GM23248 (cell line): ENCODE measurements around the gene RALBP1. TPM values are rescaled to one million over a fixed set of nuclear protein-coding genes. Genes with fewer than 3 reads are reported as not detected.

Experiments used
- DNase-seq: peaks from one replicate; pipeline ENCODE4 v3.0.0-alpha.2; 2015
- H2AFZ ChIP-seq: fragments of 200-600 bp; sonication (generic); 2 replicates; pipeline ENCODE4 v1.6.1; 2016; ENCODE audit warnings: antibody characterized with exemption
- H3F3A ChIP-seq: fragments of 200-600 bp; sonication (generic); 2 replicates; pipeline ENCODE4 v1.6.1; 2016; ENCODE audit warnings: mild to moderate bottlenecking, antibody characterized with exemption, mixed run types; ENCODE audit not compliant: insufficient read depth
- H3K27ac ChIP-seq: fragments of 200-600 bp; sonication (generic); 2 replicates; pipeline ENCODE4 v1.5.1; 2016; ENCODE audit warnings: mild to moderate bottlenecking
- H3K27me3 ChIP-seq: fragments of 200-600 bp; sonication (generic); replicated peaks from 2 replicates; pipeline ENCODE4 v1.6.1; 2016; ENCODE audit warnings: mild to moderate bottlenecking; ENCODE audit not compliant: insufficient read depth
- H3K36me3 ChIP-seq: fragments of 200-600 bp; sonication (generic); 2 replicates; pipeline ENCODE4 v1.6.1; 2016; ENCODE audit warnings: low read depth, mild to moderate bottlenecking
- H3K4me1 ChIP-seq: fragments of 200-600 bp; sonication (generic); 2 replicates; pipeline ENCODE4 v1.6.1; 2016; ENCODE audit warnings: mild to moderate bottlenecking; ENCODE audit not compliant: insufficient read depth
- H3K4me2 ChIP-seq: fragments of 200-600 bp; sonication (generic); one replicate; pipeline ENCODE4 v1.6.1; 2016; ENCODE audit warnings: mild to moderate bottlenecking; ENCODE audit not compliant: unreplicated experiment
- H3K4me3 ChIP-seq: fragments of 200-600 bp; sonication (generic); 2 replicates; pipeline ENCODE4 v1.5.1; 2016; ENCODE audit warnings: mild to moderate bottlenecking
- H3K79me2 ChIP-seq: fragments of 200-600 bp; sonication (generic); 2 replicates; pipeline ENCODE4 v1.6.1; 2016; ENCODE audit warnings: mild to moderate bottlenecking; ENCODE audit not compliant: insufficient read depth
- H3K9ac ChIP-seq: fragments of 200-600 bp; sonication (generic); 2 replicates; pipeline ENCODE4 v1.6.1; 2016; ENCODE audit warnings: mild to moderate bottlenecking
- H3K9me2 ChIP-seq: fragments of 200-600 bp; sonication (generic); 2 replicates; pipeline ENCODE4 v1.6.1; 2016; ENCODE audit warnings: mixed run types, mild to moderate bottlenecking, moderate library complexity; ENCODE audit not compliant: insufficient read depth
- H3K9me3 ChIP-seq: fragments of 200-600 bp; sonication (generic); one replicate; pipeline ENCODE4 v1.6.1; 2017; ENCODE audit warnings: low read depth
- H4K20me1 ChIP-seq: fragments of 200-600 bp; sonication (generic); 2 replicates; pipeline ENCODE4 v1.6.0; 2016; ENCODE audit not compliant: insufficient read depth
- EZH2 ChIP-seq: fragments of 200-600 bp; sonication (generic); IDR thresholded peaks from 2 replicates; pipeline ENCODE4 v1.6.1; 2018; ENCODE audit warnings: antibody characterized with exemption, mild to moderate bottlenecking; ENCODE audit not compliant: insufficient read depth, poor library complexity, severe bottlenecking
- EZH2phosphoT487 ChIP-seq: fragments of 200-600 bp; sonication (generic); IDR thresholded peaks from 2 replicates; pipeline ENCODE4 v1.6.1; 2018; ENCODE audit warnings: antibody characterized with exemption, moderate library complexity, mild to moderate bottlenecking, low read depth; ENCODE audit not compliant: insufficient read depth
- WGBS, 2 experiments: methylation state at CpG; one replicate each; pipeline ENCODE4 v1.1.6; 2015 to 2017; ENCODE audit warnings: low lambda C conversion rate in 2 of 2, low coverage in 1 of 2; ENCODE audit errors: missing lambda C conversion rate in 2 of 2; 5-methylcytosine and 5-hydroxymethylcytosine counted together
- in situ Hi-C: fragments of 300-500 bp; cut with MboI; formaldehyde crosslinking; loops from 2 replicates; pipeline ENCODE4 v1.15.0; 2020
- polyA plus RNA-seq: library from polyadenylated mRNA; unstranded; fragments of >200 nt; fragmentation: Nextera tagmentation; extraction: Ambion mirVana; gene quantifications from 2 replicates; pipeline ENCODE4 v1.2.1, GENCODE V29; 2016
- total RNA-seq: library from RNA; depleted of rRNA; stranded (reverse); fragments of >200 nt; shearing (Covaris generic); gene quantifications from 2 replicates; pipeline ENCODE4 v1.2.3, GENCODE V29; 2014

The RALBP1 gene
- total and polyA plus RNA-seq, 2 experiments from 2014 or later, result 44.7 to 83.9 TPM

GRCh38 chr18:9531791-9532410, 56.6 kb downstream of the RALBP1 start:
- peak; percentile 37 for DNase-seq
- no peaks in the 10 kb centered on the region for H3K9me3 ChIP-seq
- H3K4me1 ChIP-seq, result peaks cover 19% of the 10 kb centered on the region
- H3K9me2 ChIP-seq, result no peaks in the 10 kb centered on the region
- no peak overlapping the region for H3K9ac ChIP-seq
- peaks cover 27% of the 10 kb centered on the region for H3K36me3 ChIP-seq
- peaks cover 30% of the 10 kb centered on the region for H3F3A ChIP-seq
- no peak for TF ChIP-seq EZH2
- no peak for TF ChIP-seq EZH2phosphoT487
- H3K4me2 ChIP-seq, result no peak overlapping the region
- H2AFZ ChIP-seq, result no peak overlapping the region
- no peaks in the 10 kb centered on the region for H3K79me2 ChIP-seq
- no peaks in the 10 kb centered on the region for H3K27me3 ChIP-seq
- no peak overlapping the region for H3K27ac ChIP-seq
- no peak overlapping the region for H3K4me3 ChIP-seq
- no peaks in the 10 kb centered on the region for H4K20me1 ChIP-seq
- 82 to 89% methylated on average over 7 of the region's 7 CpGs for WGBS, 2 experiments
- in situ Hi-C loops, result no loop called here

GRCh38 chr18:9534844-9535243, 59.5 kb downstream of the RALBP1 start:
- Histone ChIP-seq H3K9me2 (no peaks in the 10 kb centered on the region), H3K9ac (peak overlapping the region; percentile 67), H2AFZ (no peak overlapping the region), H3K4me2 (no peak overlapping the region), H3K4me1 (peaks cover 31% of the 10 kb centered on the region), H3K27me3 (no peaks in the 10 kb centered on the region), H4K20me1 (no peaks in the 10 kb centered on the region), H3K9me3 (no peaks in the 10 kb centered on the region), H3F3A (peaks cover 48% of the 10 kb centered on the region), H3K27ac (peak overlapping the region; percentile 90), H3K4me3 (peak overlapping the region; percentile 49; the same call in 1 of the 2 replicates), H3K36me3 (peaks cover 29% of the 10 kb centered on the region), H3K79me2 (no peaks in the 10 kb centered on the region)
- WGBS, 2 experiments, result 87 to 91% methylated on average over 11 of the region's 11 CpGs
- DNase-seq, result no peak
- in situ Hi-C loops, result no loop called here
- TF ChIP-seq EZH2 (no peak), EZH2phosphoT487 (no peak)

- Histone ChIP-seq H3K9ac (peak overlapping the region; percentile 67), H3K9me2 (no peaks in the 10 kb centered on the region), H3K36me3 (peaks cover 23% of the 10 kb centered on the region), H3K27me3 (no peaks in the 10 kb centered on the region), H2AFZ (peak overlapping the region; percentile 11; the same call in 1 of the 2 replicates), H3K4me1 (peaks cover 32% of the 10 kb centered on the region), H3K4me2 (peak overlapping the region; percentile 63), H4K20me1 (no peaks in the 10 kb centered on the region), H3K4me3 (peak overlapping the region; percentile 49), H3K9me3 (no peaks in the 10 kb centered on the region), H3K27ac (peak overlapping the region; percentile 90), H3F3A (peaks cover 51% of the 10 kb centered on the region), H3K79me2 (no peaks in the 10 kb centered on the region)
- peak; percentile 97 for DNase-seq
- in situ Hi-C loops, result no loop called here
- TF ChIP-seq EZH2phosphoT487, result no peak
- no peak for TF ChIP-seq EZH2
- WGBS, 2 experiments, result 18 to 31% methylated on average over 27 of the region's 27 CpGs
Measured at GRCh38 chr18:9535430-9535991, 60.2 kb downstream of the RALBP1 start.

- H3K4me1 ChIP-seq, result peaks cover 32% of the 10 kb centered on the region
- no peak for TF ChIP-seq EZH2phosphoT487
- no peak for TF ChIP-seq EZH2
Measured at GRCh38 chr18:9536354-9537152, 61.2 kb downstream of the RALBP1 start.

More at GRCh38 chr18:9536354-9537152, 61.2 kb downstream of the RALBP1 start:
- H3F3A ChIP-seq, result peaks cover 43% of the 10 kb centered on the region
- H4K20me1 ChIP-seq, result no peaks in the 10 kb centered on the region
- peak overlapping the region; percentile 90 for H3K27ac ChIP-seq
- in situ Hi-C loops, result no loop called here
- H3K9me3 ChIP-seq, result no peaks in the 10 kb centered on the region
- H3K36me3 ChIP-seq, result peaks cover 16% of the 10 kb centered on the region
- peak overlapping the region; percentile 67; the same call in 1 of the 2 replicates for H3K9ac ChIP-seq
- no peak overlapping the region for H2AFZ ChIP-seq
- H3K27me3 ChIP-seq, result no peaks in the 10 kb centered on the region
- peak overlapping the region; percentile 32 for H3K4me2 ChIP-seq
- 81 to 83% methylated on average over 20 to 22 of the region's 24 CpGs for WGBS, 2 experiments
- peak; percentile 73 for DNase-seq
- H3K9me2 ChIP-seq, result no peaks in the 10 kb centered on the region
- no peak overlapping the region for H3K4me3 ChIP-seq
- no peaks in the 10 kb centered on the region for H3K79me2 ChIP-seq
